Measurements from ENCODE around the gene NMNAT3.

Gene NMNAT3

DNA sequence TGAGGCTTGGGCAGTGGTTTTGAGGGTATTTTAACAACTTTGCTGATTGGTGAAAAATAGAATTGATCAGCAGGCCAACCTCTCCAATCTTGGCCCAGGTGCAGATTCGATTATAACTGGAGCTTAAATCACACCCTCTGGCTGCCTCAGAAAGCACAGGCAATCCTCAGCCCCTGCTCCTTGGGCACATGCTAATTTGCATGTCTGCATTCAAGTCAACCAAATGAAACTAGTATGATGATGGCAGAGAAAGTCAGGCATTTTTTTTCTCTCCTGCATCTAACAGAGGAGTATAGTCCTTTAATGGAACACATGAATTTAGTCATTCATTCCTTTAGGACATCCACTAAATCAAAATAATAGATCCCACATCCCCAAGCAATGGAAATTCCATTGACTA, 16.8 kb upstream of the NMNAT3 start:
- Histone ChIP-seq H3K9me3 (ENCODE audit: control insufficient read depth, low read depth, low read length) (no peaks in the 10 kb centered on the region), H3K27ac (ENCODE audit: low read length) (no peak overlapping the region), H3K4me3 (ENCODE audit: low read length) (no peak overlapping the region), H3K36me3 (ENCODE audit: control insufficient read depth, low read depth, low read length) (no peaks in the 10 kb centered on the region), H3K9ac (ENCODE audit: low read length) (no peak overlapping the region), H3K4me1 (ENCODE audit: control insufficient read depth, low read depth, low read length) (peaks cover 6% of the 10 kb centered on the region), H3K27me3 (ENCODE audit: control insufficient read depth, insufficient read depth, low read length) (no peaks in the 10 kb centered on the region)

GRCh38 chr3:139691619-139692018, 13.8 kb upstream of the NMNAT3 start:
- H3K9ac ChIP-seq (ENCODE audit: low read length) = no peak overlapping the region
- H3K36me3 ChIP-seq (ENCODE audit: control insufficient read depth, low read depth, low read length) = no peaks in the 10 kb centered on the region
- no peak overlapping the region for H3K27ac ChIP-seq (ENCODE audit: low read length)
- H3K4me3 ChIP-seq (ENCODE audit: low read length) = no peak overlapping the region
- no peaks in the 10 kb centered on the region for H3K9me3 ChIP-seq (ENCODE audit: control insufficient read depth, low read depth, low read length)
- no peaks in the 10 kb centered on the region for H3K27me3 ChIP-seq (ENCODE audit: control insufficient read depth, insufficient read depth, low read length)
- H3K4me1 ChIP-seq (ENCODE audit: control insufficient read depth, low read depth, low read length) = peaks cover 6% of the 10 kb centered on the region

- no peak overlapping the region for H3K9ac ChIP-seq (ENCODE audit: low read length)
- H3K36me3 ChIP-seq (ENCODE audit: control insufficient read depth, low read depth, low read length) = no peaks in the 10 kb centered on the region
- H3K27ac ChIP-seq (ENCODE audit: low read length) = no peak overlapping the region
- no peaks in the 10 kb centered on the region for H3K4me1 ChIP-seq (ENCODE audit: control insufficient read depth, low read depth, low read length)
- H3K4me3 ChIP-seq (ENCODE audit: low read length) = no peak overlapping the region
- no peaks in the 10 kb centered on the region for H3K27me3 ChIP-seq (ENCODE audit: control insufficient read depth, insufficient read depth, low read length)
- H3K9me3 ChIP-seq (ENCODE audit: control insufficient read depth, low read depth, low read length) = no peaks in the 10 kb centered on the region
Observed at GRCh38 chr3:139689708-139690228, 12.0 kb upstream of the NMNAT3 start.

- Histone ChIP-seq H3K27ac (ENCODE audit: low read length) (no peak overlapping the region), H3K4me1 (ENCODE audit: control insufficient read depth, low read depth, low read length) (no peaks in the 10 kb centered on the region), H3K36me3 (ENCODE audit: control insufficient read depth, low read depth, low read length) (no peaks in the 10 kb centered on the region), H3K9ac (ENCODE audit: low read length) (no peak overlapping the region), H3K27me3 (ENCODE audit: control insufficient read depth, insufficient read depth, low read length) (no peaks in the 10 kb centered on the region), H3K9me3 (ENCODE audit: control insufficient read depth, low read depth, low read length) (no peaks in the 10 kb centered on the region), H3K4me3 (ENCODE audit: low read length) (no peak overlapping the region)
Observed at GRCh38 chr3:139689122-139689521, 11.3 kb upstream of the NMNAT3 start.

DNA sequence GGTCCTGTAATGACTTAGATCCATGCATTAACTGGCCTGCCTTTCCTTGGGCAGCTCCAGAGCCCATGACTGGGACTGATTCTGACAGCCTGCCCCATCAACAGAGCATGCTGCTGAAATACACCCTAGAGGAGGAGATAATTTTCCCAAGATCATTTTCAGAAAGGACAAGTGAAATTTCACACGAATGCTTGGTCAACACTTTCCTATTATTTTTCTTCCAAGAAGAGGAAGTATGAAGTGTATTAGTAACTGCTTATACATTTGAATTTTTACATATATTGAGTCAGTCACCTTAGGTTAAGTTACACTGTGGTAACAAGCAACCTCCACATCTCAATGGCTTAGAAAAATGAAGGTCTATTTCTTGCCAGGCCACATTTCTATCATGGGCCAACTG, 9.7 kb upstream of the NMNAT3 start:
- H3K27me3 ChIP-seq (ENCODE audit: control insufficient read depth, insufficient read depth, low read length) = no peaks in the 10 kb centered on the region
- H3K4me1 ChIP-seq (ENCODE audit: control insufficient read depth, low read depth, low read length) = no peaks in the 10 kb centered on the region
- no peak overlapping the region for H3K4me3 ChIP-seq (ENCODE audit: low read length)
- H3K9me3 ChIP-seq (ENCODE audit: control insufficient read depth, low read depth, low read length) = no peaks in the 10 kb centered on the region
- H3K9ac ChIP-seq (ENCODE audit: low read length) = no peak overlapping the region
- H3K27ac ChIP-seq (ENCODE audit: low read length) = no peak overlapping the region
- H3K36me3 ChIP-seq (ENCODE audit: control insufficient read depth, low read depth, low read length) = no peaks in the 10 kb centered on the region

GRCh38 chr3:139686624-139687023, 8.9 kb upstream of the NMNAT3 start:
- H3K9ac ChIP-seq (ENCODE audit: low read length) = no peak overlapping the region
- H3K27me3 ChIP-seq (ENCODE audit: control insufficient read depth, insufficient read depth, low read length) = no peaks in the 10 kb centered on the region
- H3K36me3 ChIP-seq (ENCODE audit: control insufficient read depth, low read depth, low read length) = no peaks in the 10 kb centered on the region
- no peaks in the 10 kb centered on the region for H3K4me1 ChIP-seq (ENCODE audit: control insufficient read depth, low read depth, low read length)
- H3K4me3 ChIP-seq (ENCODE audit: low read length) = no peak overlapping the region
- H3K27ac ChIP-seq (ENCODE audit: low read length) = no peak overlapping the region
- H3K9me3 ChIP-seq (ENCODE audit: control insufficient read depth, low read depth, low read length) = no peaks in the 10 kb centered on the region

GRCh38 chr3:139686206-139686605, 8.4 kb upstream of the NMNAT3 start:
- Histone ChIP-seq H3K9me3 (ENCODE audit: control insufficient read depth, low read depth, low read length) (no peaks in the 10 kb centered on the region), H3K4me3 (ENCODE audit: low read length) (no peak overlapping the region), H3K36me3 (ENCODE audit: control insufficient read depth, low read depth, low read length) (no peaks in the 10 kb centered on the region), H3K27me3 (ENCODE audit: control insufficient read depth, insufficient read depth, low read length) (no peaks in the 10 kb centered on the region), H3K27ac (ENCODE audit: low read length) (no peak overlapping the region), H3K9ac (ENCODE audit: low read length) (no peak overlapping the region), H3K4me1 (ENCODE audit: control insufficient read depth, low read depth, low read length) (no peaks in the 10 kb centered on the region)

GRCh38 chr3:139679220-139679775, 1.5 kb upstream of the NMNAT3 start:
- no peak overlapping the region for H3K4me3 ChIP-seq (ENCODE audit: low read length)
- peaks cover 20% of the 10 kb centered on the region for H3K4me1 ChIP-seq (ENCODE audit: control insufficient read depth, low read depth, low read length)
- H3K9ac ChIP-seq (ENCODE audit: low read length) = no peak overlapping the region
- no peaks in the 10 kb centered on the region for H3K36me3 ChIP-seq (ENCODE audit: control insufficient read depth, low read depth, low read length)
- no peak overlapping the region for H3K27ac ChIP-seq (ENCODE audit: low read length)
- no peaks in the 10 kb centered on the region for H3K9me3 ChIP-seq (ENCODE audit: control insufficient read depth, low read depth, low read length)
- H3K27me3 ChIP-seq (ENCODE audit: control insufficient read depth, insufficient read depth, low read length) = peaks cover 24% of the 10 kb centered on the region

DNA sequence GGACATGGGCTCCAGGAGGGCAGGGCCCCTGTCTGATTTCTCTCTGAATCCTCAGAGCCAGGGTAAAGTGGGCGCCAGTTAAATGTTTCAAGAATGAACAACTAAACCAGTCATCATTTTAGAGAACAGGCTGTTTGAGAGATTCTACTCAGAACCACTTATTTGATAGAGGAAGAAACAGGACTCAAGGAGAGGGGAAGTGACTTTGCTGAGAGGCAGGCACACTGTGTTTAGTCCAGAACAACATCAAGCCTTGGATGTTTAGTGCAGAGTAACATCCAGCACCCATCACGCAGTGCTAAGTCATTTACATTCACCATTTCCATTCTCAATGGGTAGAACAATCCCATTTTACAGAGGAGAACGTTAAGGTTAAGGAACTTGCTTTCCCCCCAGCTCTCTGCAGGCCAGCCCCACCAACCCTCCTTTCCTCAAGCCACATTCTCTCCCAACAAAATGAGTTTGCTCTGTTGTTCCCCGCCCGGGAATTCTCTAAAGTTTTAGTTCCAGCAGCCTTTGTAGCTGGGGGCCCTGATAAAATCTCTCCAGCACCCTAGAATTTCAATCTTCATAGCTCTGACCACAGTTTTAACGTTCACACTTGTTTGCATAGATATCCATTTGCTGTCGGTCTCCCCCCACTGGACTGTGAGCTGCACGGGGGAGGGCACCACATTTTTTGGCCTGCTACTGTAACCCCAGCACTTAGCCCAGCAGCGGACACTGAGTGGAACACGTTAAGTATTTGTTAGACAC, 962 bp downstream of the NMNAT3 start:
- Histone ChIP-seq H3K27me3 (ENCODE audit: control insufficient read depth, insufficient read depth, low read length) (peaks cover 28% of the 10 kb centered on the region), H3K9ac (ENCODE audit: low read length) (no peak overlapping the region), H3K36me3 (ENCODE audit: control insufficient read depth, low read depth, low read length) (no peaks in the 10 kb centered on the region), H3K4me3 (ENCODE audit: low read length) (peak overlapping the region; percentile 61), H3K27ac (ENCODE audit: low read length) (no peak overlapping the region), H3K4me1 (ENCODE audit: control insufficient read depth, low read depth, low read length) (peaks cover 20% of the 10 kb centered on the region), H3K9me3 (ENCODE audit: control insufficient read depth, low read depth, low read length) (no peaks in the 10 kb centered on the region)

- Histone ChIP-seq H3K4me1 (ENCODE audit: control insufficient read depth, low read depth, low read length) (peaks cover 20% of the 10 kb centered on the region), H3K4me3 (ENCODE audit: low read length) (no peak overlapping the region), H3K27me3 (ENCODE audit: control insufficient read depth, insufficient read depth, low read length) (peaks cover 28% of the 10 kb centered on the region), H3K27ac (ENCODE audit: low read length) (no peak overlapping the region), H3K9ac (ENCODE audit: low read length) (no peak overlapping the region), H3K36me3 (ENCODE audit: control insufficient read depth, low read depth, low read length) (no peaks in the 10 kb centered on the region), H3K9me3 (ENCODE audit: control insufficient read depth, low read depth, low read length) (no peaks in the 10 kb centered on the region)
Observed at GRCh38 chr3:139676108-139676507, 1.7 kb downstream of the NMNAT3 start.

DNA sequence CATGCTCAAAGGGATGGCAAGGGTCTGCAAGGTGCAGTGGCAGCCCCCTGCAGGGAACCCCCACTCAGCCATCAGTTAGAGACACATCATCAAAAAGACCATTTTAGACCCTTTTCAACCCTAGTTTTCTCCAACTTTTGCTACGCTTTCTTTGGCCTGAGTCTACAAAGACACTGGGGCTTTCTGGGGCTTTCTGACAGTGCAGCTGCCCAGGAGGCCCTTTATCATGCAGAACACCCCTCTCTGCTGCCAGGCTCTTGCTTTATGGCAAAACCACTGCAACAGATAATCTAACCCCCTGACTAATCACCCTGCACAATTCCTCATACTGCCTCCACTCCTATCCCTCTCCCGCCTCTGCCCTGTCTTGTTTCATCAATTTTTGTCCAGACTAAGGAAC, 2.4 kb downstream of the NMNAT3 start:
- H3K9me3 ChIP-seq (ENCODE audit: control insufficient read depth, low read depth, low read length) = no peaks in the 10 kb centered on the region
- no peak overlapping the region for H3K9ac ChIP-seq (ENCODE audit: low read length)
- H3K27ac ChIP-seq (ENCODE audit: low read length) = no peak overlapping the region
- H3K4me1 ChIP-seq (ENCODE audit: control insufficient read depth, low read depth, low read length) = peaks cover 20% of the 10 kb centered on the region
- no peak overlapping the region for H3K4me3 ChIP-seq (ENCODE audit: low read length)
- no peaks in the 10 kb centered on the region for H3K36me3 ChIP-seq (ENCODE audit: control insufficient read depth, low read depth, low read length)
- H3K27me3 ChIP-seq (ENCODE audit: control insufficient read depth, insufficient read depth, low read length) = peaks cover 28% of the 10 kb centered on the region
